Lung (tissue), 12 donors: ENCODE data around the gene DENND5A. TPM values are rescaled to one million over a fixed set of nuclear protein-coding genes. Genes with fewer than 3 reads are reported as not detected.
"Not testable (repeated sequence)": the region's sequence is repeated elsewhere in the genome, so short reads cannot be mapped to it uniquely, and the experiment has no call there.

Experiments
- ATAC-seq: fragments of 200-7000 bp; cut with Tn5 transposase; one replicate; pipeline ENCODE4 v1.9.1; 2020; ENCODE audit warnings: moderate number of reproducible peaks; ENCODE audit not compliant: insufficient read depth, low FRiP score
- DNase-seq, 3 donors: peaks; one replicate each; pipeline ENCODE4 v3.0.0-alpha.2; 2013 to 2017
- H3K27ac ChIP-seq, 2 donors: one replicate each; pipeline ENCODE4 v1.5.1; 2013; ENCODE audit warnings: mild to moderate bottlenecking in 2 of 2, moderate library complexity in 2 of 2, control low read depth in 1 of 2, inconsistent platforms in 1 of 2, low read depth in 1 of 2, low read length in 1 of 2
- H3K27me3 ChIP-seq, 3 donors: one replicate each; pipeline ENCODE4 v1.5.1; 2013; ENCODE audit warnings: low read length in 2 of 3; ENCODE audit not compliant: control insufficient read depth in 3 of 3, insufficient read depth in 3 of 3
- H3K36me3 ChIP-seq, 4 donors: one replicate each; pipeline ENCODE4 v1.5.1; 2013; ENCODE audit warnings: low read length in 4 of 4, mild to moderate bottlenecking in 1 of 4, moderate library complexity in 1 of 4; ENCODE audit not compliant: control insufficient read depth in 4 of 4, insufficient read depth in 4 of 4
- H3K4me1 ChIP-seq, 5 donors: one replicate each; pipeline ENCODE4 v1.5.1; 2013; ENCODE audit warnings: low read length in 5 of 5, mild to moderate bottlenecking in 2 of 5, moderate library complexity in 1 of 5; ENCODE audit not compliant: control insufficient read depth in 5 of 5, insufficient read depth in 5 of 5
- H3K4me3 ChIP-seq: one replicate; pipeline ENCODE4 v1.5.1; 2013; ENCODE audit warnings: mild to moderate bottlenecking, control low read depth, moderate library complexity
- H3K9ac ChIP-seq, 2 donors: one replicate each; pipeline ENCODE4 v1.5.1; 2013; ENCODE audit warnings: low read length in 2 of 2, control low read depth in 1 of 2; ENCODE audit not compliant: insufficient read depth in 1 of 2
- H3K9me3 ChIP-seq, 4 donors: one replicate each; pipeline ENCODE4 v1.5.1; 2013; ENCODE audit warnings: low read length in 3 of 4, mild to moderate bottlenecking in 1 of 4, moderate library complexity in 1 of 4; ENCODE audit not compliant: control insufficient read depth in 4 of 4, insufficient read depth in 3 of 4
- CTCF ChIP-seq: IDR thresholded peaks from 2 replicates; pipeline ENCODE4 v1.5.1; 2012; ENCODE audit warnings: mild to moderate bottlenecking; ENCODE audit errors: control extremely low read depth, extremely low read depth
- WGBS, 2 donors: extraction: QIAGEN DNeasy Blood & Tissue Kit; methylation state at CpG; one replicate each; pipeline ENCODE4 v1.1.7; 2013; 5-methylcytosine and 5-hydroxymethylcytosine counted together
- polyA plus RNA-seq, 2 donors: library from polyadenylated mRNA; stranded (reverse); fragments of 200-250 nt; gene quantifications; one replicate each; pipeline ENCODE4 v1.2.1, GENCODE V29; 2013
- total RNA-seq, 2 donors: library from RNA; depleted of rRNA in 1 of 2; stranded (reverse); fragments of >200 nt in 1 of 2; gene quantifications; one replicate each; pipeline ENCODE4 v1.2.1, GENCODE V29; 2014 to 2021
- donor health status: control.
- donor health status: control.
- donor health status: Bipolar disorder and iron deficiency.
- donor health status: healthy.
- donor health status: DM: yes; HTN: yes; CAD: no.

The DENND5A gene
- total and polyA plus RNA-seq, 4 donors = 20.8 to 152 (median 112) TPM

- TF ChIP-seq CTCF = no peak
- 93 to 97% methylated on average over 3 of the region's 3 CpGs for WGBS, 2 donors
- DNase-seq (no peak), ATAC-seq (no peak)
- H3K4me1 ChIP-seq = no peaks in the 10 kb centered on the region
- H3K36me3 ChIP-seq = peaks cover 2 to 17% (median 10%) of the 10 kb centered on the region in 4 donors
- H3K9ac ChIP-seq = no peak overlapping the region
- H3K4me3 ChIP-seq = no peak overlapping the region
- H3K27me3 ChIP-seq = no peaks in the 10 kb centered on the region
- peaks cover 0 to 4% (median 0%) of the 10 kb centered on the region in 4 donors for H3K9me3 ChIP-seq
- H3K27ac ChIP-seq = no peak overlapping the region
Observed at GRCh38 chr11:9193316-9193715, 71.8 kb downstream of the DENND5A start.

- Histone ChIP-seq H3K27ac (no peak overlapping the region), H3K4me3 (no peak overlapping the region), H3K4me1 (no peaks in the 10 kb centered on the region), H3K36me3 (peaks cover 2 to 20% (median 10%) of the 10 kb centered on the region in 4 donors), H3K27me3 (no peaks in the 10 kb centered on the region), H3K9me3 (peaks cover 0 to 4% (median 0%) of the 10 kb centered on the region in 4 donors), H3K9ac (no peak overlapping the region)
- DNase-seq (no peak), ATAC-seq (no peak)
- TF ChIP-seq CTCF = no peak
- WGBS, 2 donors = 94 to 96% methylated on average over 3 of the region's 3 CpGs
Observed at GRCh38 chr11:9192561-9192960, 72.6 kb downstream of the DENND5A start.

- WGBS, 2 donors = 92 to 95% methylated on average over 5 of the region's 5 CpGs
- ATAC-seq, H3K27me3 ChIP-seq, H3K9me3 ChIP-seq, H3K27ac ChIP-seq, DNase-seq, H3K4me1 ChIP-seq, H3K9ac ChIP-seq, H3K4me3 ChIP-seq: not testable (repeated sequence)
- peaks cover 2 to 20% (median 10%) of the 10 kb centered on the region in 4 donors for H3K36me3 ChIP-seq
Observed at GRCh38 chr11:9190326-9191016, 74.7 kb downstream of the DENND5A start.

- H3K4me3 ChIP-seq = not testable (repeated sequence)
- WGBS, 2 donors = 97 to 100% methylated on average over 3 of the region's 3 CpGs
Observed at GRCh38 chr11:9188860-9189259, 76.3 kb downstream of the DENND5A start.

More at GRCh38 chr11:9188860-9189259, 76.3 kb downstream of the DENND5A start:
- H3K27ac ChIP-seq, H3K4me1 ChIP-seq, H3K27me3 ChIP-seq, DNase-seq, H3K9ac ChIP-seq, ATAC-seq, H3K9me3 ChIP-seq: not testable (repeated sequence)
- H3K36me3 ChIP-seq = peaks cover 2 to 22% (median 10%) of the 10 kb centered on the region in 4 donors
